ENCODE data around the gene GMIP. TPM values are rescaled to one million over a fixed set of nuclear protein-coding genes. Genes with fewer than 3 reads are reported as not detected.

Gene GMIP
- total RNA-seq, 1 donor = 3.2 TPM

- DNase-seq (ENCODE audit: low read depth) = no peak
- H3K4me3 ChIP-seq (ENCODE audit: low read depth, low read length) = no peak overlapping the region
- no peak for TF ChIP-seq CTCF (IDR thresholded peaks at IDR 0.05; ENCODE audit: insufficient read depth, low read length)
Measured at GRCh38 chr19:19594381-19594780, 49.1 kb downstream of the GMIP start.

- H3K4me3 ChIP-seq (ENCODE audit: low read depth, low read length) = no peak overlapping the region
- no peak for TF ChIP-seq CTCF (IDR thresholded peaks at IDR 0.05; ENCODE audit: insufficient read depth, low read length)
- no peak for DNase-seq (ENCODE audit: low read depth)
Measured at GRCh38 chr19:19592690-19593089, 50.8 kb downstream of the GMIP start.

GRCh38 chr19:19591133-19591825, 52.2 kb downstream of the GMIP start:
- DNase-seq (ENCODE audit: low read depth) = peak; percentile 91
- TF ChIP-seq CTCF (IDR thresholded peaks at IDR 0.05; ENCODE audit: insufficient read depth, low read length) = no peak
- no peak overlapping the region for H3K4me3 ChIP-seq (ENCODE audit: low read depth, low read length)

- no peak for DNase-seq (ENCODE audit: low read depth)
- TF ChIP-seq CTCF (IDR thresholded peaks at IDR 0.05; ENCODE audit: insufficient read depth, low read length) = no peak
- H3K4me3 ChIP-seq (ENCODE audit: low read depth, low read length) = no peak overlapping the region
Measured at GRCh38 chr19:19588546-19588945, 54.9 kb downstream of the GMIP start.

GRCh38 chr19:19587771-19588170, 55.7 kb downstream of the GMIP start:
- no peak for DNase-seq (ENCODE audit: low read depth)
- no peak overlapping the region for H3K4me3 ChIP-seq (ENCODE audit: low read depth, low read length)
- no peak for TF ChIP-seq CTCF (IDR thresholded peaks at IDR 0.05; ENCODE audit: insufficient read depth, low read length)

- no peak for TF ChIP-seq CTCF (IDR thresholded peaks at IDR 0.05; ENCODE audit: insufficient read depth, low read length)
- no peak for DNase-seq (ENCODE audit: low read depth)
- H3K4me3 ChIP-seq (ENCODE audit: low read depth, low read length) = no peak overlapping the region
Measured at GRCh38 chr19:19584356-19584755, 59.1 kb downstream of the GMIP start.

GRCh38 chr19:19582471-19582870, 61.0 kb downstream of the GMIP start:
- TF ChIP-seq CTCF (IDR thresholded peaks at IDR 0.05; ENCODE audit: insufficient read depth, low read length) = no peak
- no peak overlapping the region for H3K4me3 ChIP-seq (ENCODE audit: low read depth, low read length)
- no peak for DNase-seq (ENCODE audit: low read depth)
